ENCODE measurements around the gene TMEM207. TPM values are rescaled to one million over a fixed set of nuclear protein-coding genes. Genes with fewer than 3 reads are reported as not detected.

TMEM207 gene
- polyA plus RNA-seq, 1 of the 3 experiments (the other 2 are of a cell fraction) = not detected

- Histone ChIP-seq H3K9me2 (no peaks in the 10 kb centered on the region), H3K36me3 (replicated peaks in 1 of 2; ENCODE audit: control insufficient read depth in 1 of 2, insufficient read depth in 2 of 2, low read length in 1 of 2) (no peaks in the 10 kb centered on the region), H3K4me1 (ENCODE audit: control insufficient read depth in 1 of 2, insufficient read depth in 2 of 2, low read depth in 1 of 2, low read length in 1 of 2) (peaks cover 0 to 10% of the 10 kb centered on the region in 2 experiments; a peak in 1 of 4 replicates), H3K4me3 (ENCODE audit: low read depth in 2 of 2, low read length in 1 of 2) (no peak overlapping the region), H3K4me2 (no peak overlapping the region), H3K27ac (ENCODE audit: low read depth in 2 of 2, low read length in 1 of 2) (no peak overlapping the region), H3K79me2 (ENCODE audit: insufficient read depth) (no peaks in the 10 kb centered on the region), H3K9me3 (no peaks in the 10 kb centered on the region), H3K9ac (no peak overlapping the region), H4K20me1 (ENCODE audit: insufficient read depth) (no peaks in the 10 kb centered on the region), H3F3A (replicated peaks; ENCODE audit: insufficient read depth) (peaks cover 6% of the 10 kb centered on the region), H3K27me3 (ENCODE audit: insufficient read depth) (no peaks in the 10 kb centered on the region), H2AFZ (ENCODE audit: low read depth) (no peak overlapping the region)
- ChIA-PET POLR2A (no interaction called here), CTCF (no interaction called here)
- no peak for TF ChIP-seq MXI1 (IDR thresholded peaks at IDR 0.05; ENCODE audit: low read depth, low read length)
- 0 out of 2 replicates have a peak, but pooled peaks have one; percentile 28 for TF ChIP-seq TCF12 (IDR thresholded peaks at IDR 0.05)
- DNase-seq = no peak
These were observed 67.6 kb downstream of the TMEM207 start for GRCh38 chr3:190382082-190382481.

GRCh38 chr3:190381441-190381840, 68.3 kb downstream of the TMEM207 start:
- POLR2A ChIA-PET = no interaction called here
- Histone ChIP-seq H3K4me1 (ENCODE audit: control insufficient read depth in 1 of 2, insufficient read depth in 2 of 2, low read depth in 1 of 2, low read length in 1 of 2) (peaks cover 0 to 11% of the 10 kb centered on the region in 2 experiments; a peak in 1 of 4 replicates), H3K9me2 (no peaks in the 10 kb centered on the region), H3K27ac (ENCODE audit: low read depth in 2 of 2, low read length in 1 of 2) (no peak overlapping the region), H3K4me3 (ENCODE audit: low read depth in 2 of 2, low read length in 1 of 2) (no peak overlapping the region), H3K4me2 (no peak overlapping the region), H3K9ac (no peak overlapping the region), H3K36me3 (replicated peaks in 1 of 2; ENCODE audit: control insufficient read depth in 1 of 2, insufficient read depth in 2 of 2, low read length in 1 of 2) (no peaks in the 10 kb centered on the region), H3F3A (replicated peaks; ENCODE audit: insufficient read depth) (peaks cover 6% of the 10 kb centered on the region), H3K79me2 (ENCODE audit: insufficient read depth) (no peaks in the 10 kb centered on the region), H3K9me3 (no peaks in the 10 kb centered on the region), H4K20me1 (ENCODE audit: insufficient read depth) (no peaks in the 10 kb centered on the region), H2AFZ (ENCODE audit: low read depth) (no peak overlapping the region), H3K27me3 (ENCODE audit: insufficient read depth) (no peaks in the 10 kb centered on the region)
- no peak for DNase-seq
- no peak for TF ChIP-seq FOSL2 (IDR thresholded peaks at IDR 0.05; ENCODE audit: borderline replicate concordance, low read depth)
- no peak for TF ChIP-seq RAD21 (IDR thresholded peaks at IDR 0.05; ENCODE audit: low read length)
- no peak for TF ChIP-seq REST (IDR thresholded peaks at IDR 0.05; ENCODE audit: low read depth, low read length)
- no peak for TF ChIP-seq SMC3 (IDR thresholded peaks at IDR 0.05; ENCODE audit: low read depth, low read length)
- TF ChIP-seq MEF2A (IDR thresholded peaks at IDR 0.05; ENCODE audit: borderline replicate concordance, low read depth) = no peak
- TF ChIP-seq MXI1 (IDR thresholded peaks at IDR 0.05; ENCODE audit: low read depth, low read length) = no peak
- TF ChIP-seq ZBTB33 (IDR thresholded peaks at IDR 0.05; ENCODE audit: borderline replicate concordance, low read depth) = no peak
- no peak for TF ChIP-seq ELF1 (IDR thresholded peaks at IDR 0.05)
- no peak for TF ChIP-seq FOXJ3 (CRISPR knock-in tag; IDR thresholded peaks at IDR 0.05)
- no peak for TF ChIP-seq JUND (IDR thresholded peaks at IDR 0.05)
- TF ChIP-seq GABPA (IDR thresholded peaks at IDR 0.05; ENCODE audit: low read depth) = no peak
- TF ChIP-seq CHD2 (IDR thresholded peaks at IDR 0.05; ENCODE audit: low read length, partially characterized antibody) = no peak
- CTCF ChIA-PET = no interaction called here

Measured in SK-N-SH (cell line).